Measurements from ENCODE around the gene ARHGEF3.

Gene ARHGEF3, protein sequence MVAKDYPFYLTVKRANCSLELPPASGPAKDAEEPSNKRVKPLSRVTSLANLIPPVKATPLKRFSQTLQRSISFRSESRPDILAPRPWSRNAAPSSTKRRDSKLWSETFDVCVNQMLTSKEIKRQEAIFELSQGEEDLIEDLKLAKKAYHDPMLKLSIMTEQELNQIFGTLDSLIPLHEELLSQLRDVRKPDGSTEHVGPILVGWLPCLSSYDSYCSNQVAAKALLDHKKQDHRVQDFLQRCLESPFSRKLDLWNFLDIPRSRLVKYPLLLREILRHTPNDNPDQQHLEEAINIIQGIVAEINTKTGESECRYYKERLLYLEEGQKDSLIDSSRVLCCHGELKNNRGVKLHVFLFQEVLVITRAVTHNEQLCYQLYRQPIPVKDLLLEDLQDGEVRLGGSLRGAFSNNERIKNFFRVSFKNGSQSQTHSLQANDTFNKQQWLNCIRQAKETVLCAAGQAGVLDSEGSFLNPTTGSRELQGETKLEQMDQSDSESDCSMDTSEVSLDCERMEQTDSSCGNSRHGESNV

DNA sequence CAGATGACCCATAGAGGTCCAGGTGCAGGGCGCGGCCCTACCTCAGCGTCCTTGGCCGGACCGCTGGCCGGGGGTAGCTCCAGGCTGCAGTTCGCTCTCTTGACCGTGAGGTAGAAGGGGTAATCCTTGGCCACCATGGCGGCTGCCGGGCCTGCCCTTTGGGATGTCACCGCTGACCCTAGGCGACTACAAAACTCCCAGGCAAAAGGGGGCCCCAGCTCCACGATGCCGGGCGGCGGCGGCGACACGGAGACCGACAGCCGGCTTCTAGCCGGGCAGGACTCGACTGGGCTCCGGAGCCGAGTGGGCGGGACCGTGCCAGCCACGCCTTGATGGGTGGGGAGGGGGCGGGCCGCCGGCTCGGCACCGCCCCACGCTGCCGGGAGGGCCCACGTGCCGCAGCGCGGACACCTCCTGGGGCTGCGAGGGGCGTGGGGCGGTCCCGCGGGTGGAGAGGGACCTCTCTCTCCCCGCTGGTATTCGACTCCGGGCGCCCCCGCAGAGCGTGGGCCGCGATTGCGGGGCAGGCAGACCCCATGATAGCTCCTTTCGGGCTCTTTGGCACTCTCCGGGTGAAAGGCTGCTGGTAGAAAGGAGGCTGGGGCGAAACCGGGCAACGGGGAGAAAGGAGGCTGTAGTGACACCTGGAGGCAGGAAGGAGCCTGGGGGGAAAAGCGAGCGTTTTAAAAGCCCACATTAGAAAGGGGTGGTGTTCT lies at the start of gene ARHGEF3:
TSS of gene ARHGEF3 (minus strand) at position 288 of the 716 bp plus-strand sequence. CDS start at position 137, 151 bp downstream.
- peak within 1 kb of the TSS; percentile 50 for H3K4me3 ChIP-seq (ENCODE audit: low read length)
- H2AFZ ChIP-seq (ENCODE audit: low read depth, low read length) = peak within 1 kb of the TSS; percentile 81
- no peaks in the 10 kb centered on the region for H3K9me3 ChIP-seq (ENCODE audit: low read length)
- H3K36me3 ChIP-seq (ENCODE audit: insufficient read depth, low read length) = no peaks in the 10 kb centered on the region
- H3K4me1 ChIP-seq (ENCODE audit: insufficient read depth, low read length) = no peaks in the 10 kb centered on the region
- peaks cover 22% of the 10 kb centered on the region for H3K27me3 ChIP-seq (ENCODE audit: insufficient read depth, low read length)

DNA sequence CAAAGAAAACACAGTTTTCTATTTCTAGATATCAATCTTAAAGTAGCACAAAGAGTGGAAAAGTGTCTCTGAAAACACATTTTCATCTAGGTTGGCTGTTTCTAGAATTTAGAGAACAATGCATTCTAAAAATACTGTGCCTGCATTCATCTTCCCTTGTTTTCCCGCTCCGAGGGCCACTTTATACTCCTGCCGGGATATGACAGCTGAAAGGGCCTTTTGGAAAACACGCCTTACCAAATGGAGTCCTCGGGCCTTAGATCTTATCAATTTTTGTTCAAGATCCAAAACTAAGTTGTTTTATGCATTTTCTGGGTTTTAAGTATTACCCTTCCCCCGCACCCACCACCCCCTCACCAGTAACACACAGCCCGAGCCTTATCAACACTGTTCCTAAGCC lies 47.9 kb upstream of the ARHGEF3 start:
- H2AFZ ChIP-seq (ENCODE audit: low read depth, low read length) = no peak overlapping the region

DNA sequence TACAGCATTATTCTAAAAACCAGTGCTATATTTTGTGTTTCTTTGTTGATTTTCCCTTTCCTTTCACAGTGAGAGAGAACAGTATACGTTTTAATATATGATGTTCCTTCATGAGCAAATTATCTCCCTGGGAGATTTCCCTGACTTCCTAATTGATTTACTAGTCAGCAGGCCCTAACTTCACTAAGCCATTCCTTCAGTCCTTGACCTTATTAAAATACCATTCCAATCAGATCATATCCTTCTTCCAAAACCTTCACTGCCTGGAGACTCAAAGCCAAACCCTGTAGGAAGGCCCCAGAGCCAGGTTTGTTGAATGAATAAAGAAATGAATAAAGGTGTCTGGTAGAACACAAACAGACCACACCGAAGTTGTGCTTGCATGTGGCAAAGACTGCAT lies 43.8 kb upstream of the ARHGEF3 start:
- Histone ChIP-seq H3K4me1 (ENCODE audit: insufficient read depth, low read length) (no peaks in the 10 kb centered on the region), H3K36me3 (ENCODE audit: insufficient read depth, low read length) (no peaks in the 10 kb centered on the region), H3K4me3 (ENCODE audit: low read length) (no peak overlapping the region), H2AFZ (ENCODE audit: low read depth, low read length) (no peak overlapping the region), H3K27me3 (ENCODE audit: insufficient read depth, low read length) (no peaks in the 10 kb centered on the region), H3K9me3 (ENCODE audit: low read length) (no peaks in the 10 kb centered on the region)

More for the DNA sequence above, 47.9 kb upstream of the ARHGEF3 start:
- H3K36me3 ChIP-seq (ENCODE audit: insufficient read depth, low read length) = no peaks in the 10 kb centered on the region
- H3K4me3 ChIP-seq (ENCODE audit: low read length) = no peak overlapping the region
- H3K9me3 ChIP-seq (ENCODE audit: low read length) = no peaks in the 10 kb centered on the region
- H3K4me1 ChIP-seq (ENCODE audit: insufficient read depth, low read length) = no peaks in the 10 kb centered on the region
- H3K27me3 ChIP-seq (ENCODE audit: insufficient read depth, low read length) = no peaks in the 10 kb centered on the region

DNA sequence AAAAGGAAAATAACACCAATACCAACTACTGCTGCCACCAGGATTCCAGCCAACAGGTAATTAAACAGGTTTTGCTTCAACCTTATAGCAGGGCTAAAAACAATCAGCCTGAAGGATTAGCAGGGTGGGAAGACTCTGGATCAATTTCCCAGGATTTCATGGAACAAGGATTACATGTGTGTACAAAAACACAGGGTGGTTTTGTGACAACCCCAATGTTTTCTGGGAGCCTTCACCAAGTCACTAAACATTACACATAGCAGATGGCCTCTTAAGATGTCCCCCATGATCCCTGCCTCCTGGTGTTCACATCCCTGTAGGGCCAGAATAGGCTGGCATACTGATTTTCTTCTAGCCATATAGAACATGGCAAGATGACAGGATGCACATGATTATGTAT lies 42.8 kb upstream of the ARHGEF3 start:
- no peaks in the 10 kb centered on the region for H3K27me3 ChIP-seq (ENCODE audit: insufficient read depth, low read length)
- H3K4me1 ChIP-seq (ENCODE audit: insufficient read depth, low read length) = no peaks in the 10 kb centered on the region
- no peaks in the 10 kb centered on the region for H3K36me3 ChIP-seq (ENCODE audit: insufficient read depth, low read length)
- no peaks in the 10 kb centered on the region for H3K9me3 ChIP-seq (ENCODE audit: low read length)
- H2AFZ ChIP-seq (ENCODE audit: low read depth, low read length) = no peak overlapping the region
- no peak overlapping the region for H3K4me3 ChIP-seq (ENCODE audit: low read length)

DNA sequence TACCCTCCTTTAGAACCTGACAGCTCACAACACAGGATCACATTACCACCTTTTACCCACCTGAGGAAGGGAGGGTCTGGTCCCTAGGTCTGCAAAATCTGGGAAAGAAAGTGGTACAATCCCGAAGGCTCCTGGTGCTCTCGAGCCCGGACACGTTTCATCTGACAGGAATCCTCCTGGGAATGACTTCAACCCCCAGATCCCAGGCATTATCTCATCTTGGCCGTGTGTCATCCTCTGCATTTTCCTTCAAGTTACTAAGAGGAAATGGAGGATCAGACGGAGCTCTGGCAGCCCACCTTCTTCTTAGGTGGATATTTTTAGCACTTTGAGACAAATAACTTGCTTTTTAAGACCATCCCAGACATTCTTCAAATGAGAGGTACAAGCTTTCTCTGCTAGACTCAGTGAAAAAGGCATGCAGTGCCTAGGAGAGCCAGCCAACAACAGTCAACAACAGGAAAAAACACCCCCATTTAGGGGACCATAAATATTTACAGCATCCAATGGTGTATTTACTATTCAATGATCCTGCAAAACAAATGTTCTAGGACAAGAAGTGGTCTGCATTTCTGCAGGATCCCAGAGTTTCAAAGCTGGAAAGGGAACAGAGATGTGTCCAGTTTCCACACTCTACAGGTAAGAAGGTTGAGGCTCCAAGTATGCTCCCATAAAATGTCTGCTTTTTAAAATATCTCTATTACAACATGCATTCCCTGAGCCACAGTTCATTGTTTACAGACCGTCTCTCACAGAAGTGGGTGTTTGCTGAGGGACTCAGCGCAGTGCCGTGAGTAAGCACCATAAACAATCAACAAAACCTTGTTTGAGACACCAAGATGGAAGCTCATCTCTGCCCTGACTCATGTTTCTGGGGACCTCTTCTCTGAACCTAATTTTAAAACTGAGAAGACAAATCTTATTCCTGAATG lies 38.3 kb upstream of the ARHGEF3 start:
- Histone ChIP-seq H3K4me3 (ENCODE audit: low read length) (no peak overlapping the region), H3K4me1 (ENCODE audit: insufficient read depth, low read length) (peaks cover 10% of the 10 kb centered on the region), H3K36me3 (ENCODE audit: insufficient read depth, low read length) (no peaks in the 10 kb centered on the region), H2AFZ (ENCODE audit: low read depth, low read length) (no peak overlapping the region), H3K9me3 (ENCODE audit: low read length) (no peaks in the 10 kb centered on the region), H3K27me3 (ENCODE audit: insufficient read depth, low read length) (no peaks in the 10 kb centered on the region)

DNA sequence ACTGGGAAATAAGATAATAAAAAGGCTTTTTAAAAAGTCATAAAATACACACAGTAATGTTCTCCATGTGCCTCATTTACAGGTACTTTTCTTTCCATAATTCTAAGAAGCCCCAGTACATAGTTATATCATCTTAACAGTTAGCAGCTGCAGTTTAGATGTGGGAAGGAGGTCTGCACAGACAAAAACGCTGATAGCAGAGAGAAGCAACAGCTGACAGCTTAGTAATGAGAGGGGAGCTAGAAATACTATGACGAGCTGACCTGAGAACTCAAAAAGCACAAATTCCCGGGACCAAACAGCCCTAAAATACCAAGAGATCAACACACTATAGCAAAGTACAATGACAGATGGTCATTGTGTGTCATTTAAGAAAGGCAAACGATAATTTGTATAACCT lies 36.7 kb upstream of the ARHGEF3 start:
- H2AFZ ChIP-seq (ENCODE audit: low read depth, low read length) = no peak overlapping the region
- H3K36me3 ChIP-seq (ENCODE audit: insufficient read depth, low read length) = no peaks in the 10 kb centered on the region
- no peak overlapping the region for H3K4me3 ChIP-seq (ENCODE audit: low read length)
- H3K4me1 ChIP-seq (ENCODE audit: insufficient read depth, low read length) = peaks cover 10% of the 10 kb centered on the region
- H3K27me3 ChIP-seq (ENCODE audit: insufficient read depth, low read length) = no peaks in the 10 kb centered on the region
- H3K9me3 ChIP-seq (ENCODE audit: low read length) = no peaks in the 10 kb centered on the region

DNA sequence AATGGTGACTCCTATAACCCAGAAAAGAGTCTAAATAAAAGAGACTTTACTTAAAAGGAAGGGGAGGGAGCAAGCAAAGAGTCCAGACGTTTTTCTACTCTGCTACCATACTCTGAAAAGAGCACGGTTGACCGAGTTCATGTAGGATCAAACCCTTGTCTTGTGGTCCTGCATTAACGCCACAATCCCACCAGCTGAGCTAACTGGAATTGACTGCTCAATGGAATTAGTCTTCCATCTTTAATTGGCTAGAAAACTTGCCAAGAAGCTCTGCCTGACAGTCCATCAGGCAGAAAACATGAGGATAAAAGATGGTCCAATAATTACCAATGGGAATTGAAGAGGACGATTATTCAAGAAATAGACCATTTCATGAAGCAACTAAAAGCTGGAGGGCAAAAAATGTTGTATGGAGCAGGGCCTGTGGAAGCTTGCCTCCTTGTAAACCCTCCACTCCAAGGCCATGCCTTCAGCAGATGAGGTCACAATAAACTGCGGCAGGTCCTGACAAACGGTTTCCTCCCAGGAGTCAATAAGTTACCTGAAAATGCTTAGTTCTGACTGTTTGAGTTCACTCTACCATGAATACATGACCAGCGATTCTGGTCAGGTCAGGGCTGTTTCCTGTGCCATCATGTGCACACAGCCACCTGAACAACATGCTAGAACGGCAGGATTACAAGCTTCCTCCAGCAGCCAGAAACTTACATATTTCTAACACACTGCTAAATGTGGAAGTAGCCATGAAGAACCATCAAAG lies 35.6 kb upstream of the ARHGEF3 start:
- no peak overlapping the region for H2AFZ ChIP-seq (ENCODE audit: low read depth, low read length)
- no peaks in the 10 kb centered on the region for H3K36me3 ChIP-seq (ENCODE audit: insufficient read depth, low read length)
- H3K9me3 ChIP-seq (ENCODE audit: low read length) = no peaks in the 10 kb centered on the region
- H3K4me3 ChIP-seq (ENCODE audit: low read length) = no peak overlapping the region
- H3K4me1 ChIP-seq (ENCODE audit: insufficient read depth, low read length) = peaks cover 12% of the 10 kb centered on the region
- H3K27me3 ChIP-seq (ENCODE audit: insufficient read depth, low read length) = no peaks in the 10 kb centered on the region

DNA sequence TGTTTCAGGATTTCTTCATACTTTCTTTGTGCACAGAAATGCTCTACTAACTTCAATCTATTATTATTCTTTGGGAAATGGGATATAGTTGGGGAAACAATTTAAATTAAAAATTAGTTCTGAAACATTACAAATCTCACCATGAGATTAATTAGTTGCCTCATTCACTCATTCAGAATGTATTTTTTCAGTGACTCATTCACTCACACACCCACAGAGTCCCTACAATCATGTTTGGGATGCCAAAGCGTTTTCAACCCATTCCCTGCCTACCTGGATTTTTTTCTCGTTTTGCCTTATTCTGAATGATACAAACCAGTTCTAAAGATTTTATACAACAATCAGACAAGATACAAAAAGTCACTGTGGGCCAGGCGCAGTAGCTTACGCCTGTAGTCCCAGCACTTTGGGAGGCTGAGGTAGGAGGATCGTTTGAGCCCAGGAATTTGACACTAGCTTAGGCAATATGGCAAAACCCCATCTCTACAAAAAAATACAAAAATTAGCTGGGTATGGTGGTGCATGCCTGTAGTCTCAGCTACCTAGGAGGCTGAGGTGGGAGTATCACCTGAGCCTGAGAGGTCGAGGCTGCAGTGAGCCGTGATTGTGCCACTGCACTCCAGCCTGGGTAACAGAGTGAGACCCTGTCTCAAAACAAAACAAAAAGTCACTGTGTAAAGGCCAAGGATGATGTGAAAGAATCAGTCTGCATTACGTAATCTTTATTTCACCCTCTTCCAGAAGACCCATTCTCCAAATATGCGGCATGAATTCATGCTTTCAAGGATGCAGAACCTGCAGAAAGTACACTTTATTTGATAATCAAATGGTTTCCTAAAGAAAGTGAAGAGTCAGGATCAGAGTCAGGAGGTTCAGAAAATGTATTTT lies 34.8 kb upstream of the ARHGEF3 start:
- Histone ChIP-seq H3K27me3 (ENCODE audit: insufficient read depth, low read length) (no peaks in the 10 kb centered on the region), H3K4me3 (ENCODE audit: low read length) (no peak overlapping the region), H2AFZ (ENCODE audit: low read depth, low read length) (no peak overlapping the region), H3K36me3 (ENCODE audit: insufficient read depth, low read length) (no peaks in the 10 kb centered on the region), H3K9me3 (ENCODE audit: low read length) (no peaks in the 10 kb centered on the region), H3K4me1 (ENCODE audit: insufficient read depth, low read length) (peaks cover 12% of the 10 kb centered on the region)

DNA sequence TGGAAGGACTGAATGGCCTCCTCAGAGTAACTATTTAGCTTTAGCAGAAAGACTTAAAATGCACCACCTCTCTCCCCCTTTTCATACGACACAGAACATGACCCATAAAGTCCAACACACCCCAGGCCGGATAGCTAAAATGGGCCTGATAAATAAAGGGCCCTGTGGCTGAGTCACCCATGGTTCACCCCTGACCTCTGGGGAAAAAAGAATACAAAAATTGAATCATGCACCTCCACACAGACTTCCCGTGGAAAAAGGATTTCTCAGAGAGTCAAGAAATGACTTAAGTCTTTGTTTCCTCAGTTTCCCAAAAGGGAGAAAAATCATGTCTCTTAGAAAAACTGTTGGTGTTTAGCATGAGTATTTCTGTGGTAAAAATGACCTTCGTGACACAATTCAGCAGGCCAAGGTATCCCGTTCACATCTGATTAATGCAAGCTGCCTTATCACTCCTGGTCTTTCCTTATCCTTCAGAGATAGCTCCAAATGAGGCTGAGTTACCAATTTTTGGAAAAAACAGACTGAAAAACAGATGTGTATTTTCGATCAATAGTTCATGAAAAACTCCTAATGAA lies 34.0 kb upstream of the ARHGEF3 start:
- H3K9me3 ChIP-seq (ENCODE audit: low read length) = no peaks in the 10 kb centered on the region
- no peak overlapping the region for H3K4me3 ChIP-seq (ENCODE audit: low read length)
- H2AFZ ChIP-seq (ENCODE audit: low read depth, low read length) = no peak overlapping the region
- no peaks in the 10 kb centered on the region for H3K36me3 ChIP-seq (ENCODE audit: insufficient read depth, low read length)
- peaks cover 12% of the 10 kb centered on the region for H3K4me1 ChIP-seq (ENCODE audit: insufficient read depth, low read length)
- no peaks in the 10 kb centered on the region for H3K27me3 ChIP-seq (ENCODE audit: insufficient read depth, low read length)

DNA sequence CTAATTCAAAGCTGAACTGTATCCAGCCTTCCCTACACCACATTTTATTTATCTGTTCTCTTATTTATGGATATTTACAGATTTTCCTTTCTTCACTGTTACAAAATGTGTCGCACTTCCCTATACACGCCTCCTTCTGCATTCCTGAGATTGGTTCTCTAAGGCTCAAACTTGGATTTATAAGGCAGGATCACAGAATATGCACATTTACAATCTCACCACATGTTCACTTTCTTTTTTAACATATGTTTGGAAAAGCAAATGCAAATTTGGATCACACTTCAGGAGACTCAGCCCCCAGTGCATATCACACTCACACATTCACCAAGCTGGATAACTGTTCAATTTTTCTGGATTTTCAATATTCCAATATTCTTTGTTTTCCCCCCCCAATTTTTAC lies 31.8 kb upstream of the ARHGEF3 start:
- Histone ChIP-seq H3K27me3 (ENCODE audit: insufficient read depth, low read length) (no peaks in the 10 kb centered on the region), H3K36me3 (ENCODE audit: insufficient read depth, low read length) (no peaks in the 10 kb centered on the region), H3K4me1 (ENCODE audit: insufficient read depth, low read length) (peaks cover 12% of the 10 kb centered on the region), H2AFZ (ENCODE audit: low read depth, low read length) (no peak overlapping the region), H3K9me3 (ENCODE audit: low read length) (no peaks in the 10 kb centered on the region), H3K4me3 (ENCODE audit: low read length) (no peak overlapping the region)

DNA sequence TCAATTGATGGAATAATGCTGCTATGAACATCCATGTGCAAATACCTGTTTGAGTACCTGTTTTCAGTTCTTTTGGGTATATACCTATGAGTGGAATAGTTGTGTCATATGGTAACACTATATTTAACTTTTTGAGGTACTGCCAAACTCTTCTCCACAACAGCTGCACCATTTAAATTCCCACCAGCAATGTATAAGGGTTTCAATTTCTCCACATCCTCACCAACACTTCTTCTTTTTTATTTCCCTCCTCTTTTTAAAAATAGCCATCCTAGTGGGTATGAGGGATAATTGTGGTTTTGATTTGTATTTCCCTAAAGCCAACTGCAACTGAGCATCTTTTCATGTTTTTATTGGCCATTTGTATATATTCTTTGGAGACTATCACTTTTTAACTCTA lies 31.3 kb upstream of the ARHGEF3 start:
- no peaks in the 10 kb centered on the region for H3K27me3 ChIP-seq (ENCODE audit: insufficient read depth, low read length)
- H2AFZ ChIP-seq (ENCODE audit: low read depth, low read length) = no peak overlapping the region
- no peaks in the 10 kb centered on the region for H3K36me3 ChIP-seq (ENCODE audit: insufficient read depth, low read length)
- H3K4me1 ChIP-seq (ENCODE audit: insufficient read depth, low read length) = peaks cover 12% of the 10 kb centered on the region
- H3K4me3 ChIP-seq (ENCODE audit: low read length) = no peak overlapping the region
- no peaks in the 10 kb centered on the region for H3K9me3 ChIP-seq (ENCODE audit: low read length)

Data from neuron (in vitro differentiated cells).